Limb (tissue), 2 donors: ENCODE data around the gene LHX4.

Experiments
- DNase-seq, 2 donors: peaks; one replicate each; pipeline ENCODE4 v3.0.0-alpha.2; 2016; ENCODE audit errors: extremely low spot score in 2 of 2

The LHX4 gene

DNA sequence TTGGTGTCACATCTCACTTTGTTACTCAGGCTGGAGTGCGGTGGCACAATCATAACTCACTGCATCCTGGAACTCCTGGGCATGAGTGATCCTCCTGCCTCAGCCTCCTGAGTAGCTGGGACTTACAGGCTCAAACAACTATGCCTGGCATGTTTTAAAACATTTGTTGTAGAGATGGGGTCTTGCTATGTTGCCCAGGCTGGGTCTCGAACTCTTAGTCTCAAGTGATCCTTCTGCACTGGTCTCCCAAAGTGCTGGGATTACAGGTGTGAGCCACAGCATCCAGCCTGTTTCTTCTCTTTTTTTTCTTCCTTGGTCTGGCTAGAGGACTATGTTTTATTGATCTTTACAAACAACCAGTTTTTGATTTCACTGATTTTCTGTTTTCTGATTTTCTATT lies 64.6 kb downstream of the LHX4 start:
- DNase-seq: no peak

GRCh38 chr1:180295999-180296398 lies 65.9 kb downstream of the LHX4 start:
- no peak for DNase-seq

- no peak for DNase-seq
Observed at GRCh38 chr1:180299479-180300221, 69.6 kb downstream of the LHX4 start.

GRCh38 chr1:180301135-180301742 lies 71.2 kb downstream of the LHX4 start:
- no peak for DNase-seq

- DNase-seq: no peak
Observed at GRCh38 chr1:180309338-180309737, 79.3 kb downstream of the LHX4 start.

- DNase-seq: no peak
Observed at GRCh38 chr1:180310095-180310494, 80.0 kb downstream of the LHX4 start.

- no peak for DNase-seq
Observed at GRCh38 chr1:180311011-180311730, 81.1 kb downstream of the LHX4 start.

DNA sequence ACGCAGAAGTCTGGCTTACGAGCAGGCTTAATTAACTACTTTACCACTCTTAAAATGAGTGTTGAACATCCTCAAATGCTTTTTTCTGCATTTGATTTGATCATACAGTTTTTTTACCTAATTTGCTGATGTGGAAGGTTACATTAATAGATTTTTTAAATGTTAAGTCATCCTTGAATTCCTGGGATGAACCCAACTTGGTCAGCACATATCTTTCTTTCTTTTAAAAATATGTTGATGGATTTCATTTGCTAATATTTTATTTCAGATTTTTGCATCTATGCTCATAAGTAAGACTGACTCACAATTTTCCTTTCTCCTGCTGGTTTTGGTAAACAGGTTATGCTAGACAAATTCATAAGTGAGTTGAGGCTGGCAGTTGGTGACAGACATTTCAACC lies 82.9 kb downstream of the LHX4 start:
- DNase-seq: no peak

GRCh38 chr1:180327089-180327488 lies 97.0 kb downstream of the LHX4 start:
- no peak for DNase-seq
